HEK293 (cell line): ENCODE measurements around the gene MED10.
"Not testable (repeated sequence)": the region's sequence is repeated elsewhere in the genome, so short reads cannot be mapped to it uniquely, and the experiment has no call there.

ENCODE experiments used
- CTCF ChIA-PET: fragments of 350-600 bp; formaldehyde crosslinking; extraction: SDS; loops from one replicate; lab custom pipeline; 2021; ENCODE audit warnings: antibody characterized with exemption; lab: Yijun Ruan, JAX
- POLR2A ChIA-PET: fragments of 300-600 bp; formaldehyde crosslinking; extraction: SDS; loops from one replicate; lab custom pipeline; 2020; ENCODE audit warnings: antibody characterized with exemption, inconsistent platforms; lab: Yijun Ruan, JAX
- H3K27ac ChIP-seq: fragments of 200-500 bp; sonication (Bioruptor generic); 2 replicates; pipeline ENCODE4 v1.5.1; 2014; ENCODE audit warnings: low read depth, low read length, control low read depth, inconsistent platforms; ENCODE audit errors: extremely low read depth
- H3K36me3 ChIP-seq, 2 experiments: fragments of 200-500 bp in 1 of 2; sonication (Bioruptor generic) in 1 of 2; 1 replicate in 1 of 2; 2 replicates in 1 of 2; pipeline ENCODE4 v1.5.1; 2014 to 2017; ENCODE audit warnings: inconsistent platforms in 2 of 2, low read length in 2 of 2; ENCODE audit not compliant: control insufficient read depth in 2 of 2, insufficient read depth in 1 of 2
- H3K4me1 ChIP-seq: fragments of 200-500 bp; sonication (Bioruptor generic); 2 replicates; pipeline ENCODE4 v1.5.1; 2014; ENCODE audit warnings: mild to moderate bottlenecking, low read length, inconsistent platforms; ENCODE audit not compliant: control insufficient read depth, insufficient read depth
- H3K4me3 ChIP-seq: 2 replicates; pipeline ENCODE4 v1.5.1; 2011; ENCODE audit warnings: low read depth, mild to moderate bottlenecking, control low read depth, low read length, moderate library complexity
- H3K9me3 ChIP-seq: fragments of 200-500 bp; sonication (Bioruptor generic); 2 replicates; pipeline ENCODE4 v1.5.1; 2014; ENCODE audit warnings: low read depth, low read length, inconsistent platforms; ENCODE audit not compliant: control insufficient read depth, insufficient read depth
- HOXD13 ChIP-seq: sonication (generic); formaldehyde crosslinking; IDR thresholded peaks from 2 replicates; pipeline ENCODE4 v1.8.0; 2022; ENCODE audit warnings: missing genetic modification reagents, borderline replicate concordance
- KLF10 ChIP-seq: fragments of 450-650 bp; IDR thresholded peaks from 2 replicates; pipeline ENCODE4 v1.5.1; 2018; ENCODE audit warnings: missing biosample characterization, mild to moderate bottlenecking, missing genetic modification characterization
- KLF8 ChIP-seq: fragments of 450-650 bp; formaldehyde crosslinking; IDR thresholded peaks from 2 replicates; pipeline ENCODE4 v1.5.1; 2016; ENCODE audit warnings: missing biosample characterization, missing genetic modification characterization
- MYNN ChIP-seq: fragments of 450-650 bp; formaldehyde crosslinking; IDR thresholded peaks from 2 replicates; pipeline ENCODE4 v1.5.1; 2016; ENCODE audit warnings: missing biosample characterization, missing genetic modification characterization, borderline replicate concordance
- OSR2 ChIP-seq: fragments of 450-650 bp; formaldehyde crosslinking; IDR thresholded peaks from 2 replicates; pipeline ENCODE4 v1.5.1; 2016; ENCODE audit warnings: missing biosample characterization, missing genetic modification characterization
- OVOL3 ChIP-seq: fragments of 450-650 bp; formaldehyde crosslinking; IDR thresholded peaks from 2 replicates; pipeline ENCODE4 v1.5.1; 2016; ENCODE audit warnings: missing biosample characterization, missing genetic modification characterization
- SALL2 ChIP-seq: fragments of 450-650 bp; formaldehyde crosslinking; IDR thresholded peaks from 2 replicates; pipeline ENCODE4 v1.5.0; 2017; ENCODE audit warnings: missing biosample characterization, mild to moderate bottlenecking, missing genetic modification characterization, borderline replicate concordance
- SETDB1 ChIP-seq: IDR thresholded peaks from one replicate; pipeline ENCODE4 v1.6.1; 2017; ENCODE audit warnings: mild to moderate bottlenecking, low read length, moderate library complexity, mixed read lengths; ENCODE audit not compliant: insufficient read length
- YY1 ChIP-seq: fragments of 450-650 bp; formaldehyde crosslinking; IDR thresholded peaks from 2 replicates; pipeline ENCODE4 v1.5.1; 2018; ENCODE audit warnings: missing biosample characterization, missing genetic modification characterization
- ZBTB48 ChIP-seq: fragments of 450-650 bp; formaldehyde crosslinking; IDR thresholded peaks from 2 replicates; pipeline ENCODE4 v1.5.1; 2016; ENCODE audit warnings: missing biosample characterization, missing genetic modification characterization
- ZIC2 ChIP-seq: fragments of 450-650 bp; formaldehyde crosslinking; IDR thresholded peaks from 2 replicates; pipeline ENCODE4 v1.5.1; 2016; ENCODE audit warnings: missing biosample characterization, missing genetic modification characterization
- ZNF146 ChIP-seq: fragments of 450-650 bp; formaldehyde crosslinking; IDR thresholded peaks from 2 replicates; pipeline ENCODE4 v1.5.1; 2016; ENCODE audit warnings: missing biosample characterization, missing genetic modification characterization
- ZNF169 ChIP-seq: fragments of 450-650 bp; formaldehyde crosslinking; IDR thresholded peaks from 2 replicates; pipeline ENCODE4 v1.5.1; 2016; ENCODE audit warnings: missing biosample characterization, missing genetic modification characterization
- ZNF175 ChIP-seq: fragments of 450-650 bp; formaldehyde crosslinking; IDR thresholded peaks from 2 replicates; pipeline ENCODE4 v1.5.1; 2016; ENCODE audit warnings: missing biosample characterization, missing genetic modification characterization
- ZNF184 ChIP-seq: fragments of 450-650 bp; IDR thresholded peaks from 2 replicates; pipeline ENCODE4 v1.5.1; 2018; ENCODE audit warnings: missing biosample characterization, mild to moderate bottlenecking, missing genetic modification characterization
- ZNF514 ChIP-seq: fragments of 450-650 bp; formaldehyde crosslinking; IDR thresholded peaks from 2 replicates; pipeline ENCODE4 v1.5.1; 2016; ENCODE audit warnings: missing biosample characterization, missing genetic modification characterization
- ZNF548 ChIP-seq: fragments of 450-650 bp; formaldehyde crosslinking; IDR thresholded peaks from 2 replicates; pipeline ENCODE4 v1.5.1; 2016; ENCODE audit warnings: missing biosample characterization, missing genetic modification characterization
- ZNF549 ChIP-seq: fragments of 450-650 bp; IDR thresholded peaks from 2 replicates; pipeline ENCODE4 v1.5.1; 2018; ENCODE audit warnings: missing biosample characterization, missing genetic modification characterization, mild to moderate bottlenecking, inconsistent platforms, moderate library complexity
- ZNF621 ChIP-seq: fragments of 450-650 bp; formaldehyde crosslinking; IDR thresholded peaks from 2 replicates; pipeline ENCODE4 v1.5.1; 2017; ENCODE audit warnings: missing biosample characterization, missing genetic modification characterization
- ZNF670 ChIP-seq: fragments of 450-650 bp; formaldehyde crosslinking; IDR thresholded peaks from 2 replicates; pipeline ENCODE4 v1.5.1; 2016; ENCODE audit warnings: missing biosample characterization, missing genetic modification characterization, low read depth
- ZNF707 ChIP-seq: fragments of 450-650 bp; formaldehyde crosslinking; IDR thresholded peaks from 2 replicates; pipeline ENCODE4 v1.5.1; 2016; ENCODE audit warnings: missing biosample characterization, missing genetic modification characterization
- TF ChIP-seq, protein P1 (sequence below): fragments of 450-650 bp; formaldehyde crosslinking; IDR thresholded peaks from 2 replicates; pipeline ENCODE4 v1.5.1; 2017; ENCODE audit warnings: missing biosample characterization, missing genetic modification characterization

Gene MED10

DNA sequence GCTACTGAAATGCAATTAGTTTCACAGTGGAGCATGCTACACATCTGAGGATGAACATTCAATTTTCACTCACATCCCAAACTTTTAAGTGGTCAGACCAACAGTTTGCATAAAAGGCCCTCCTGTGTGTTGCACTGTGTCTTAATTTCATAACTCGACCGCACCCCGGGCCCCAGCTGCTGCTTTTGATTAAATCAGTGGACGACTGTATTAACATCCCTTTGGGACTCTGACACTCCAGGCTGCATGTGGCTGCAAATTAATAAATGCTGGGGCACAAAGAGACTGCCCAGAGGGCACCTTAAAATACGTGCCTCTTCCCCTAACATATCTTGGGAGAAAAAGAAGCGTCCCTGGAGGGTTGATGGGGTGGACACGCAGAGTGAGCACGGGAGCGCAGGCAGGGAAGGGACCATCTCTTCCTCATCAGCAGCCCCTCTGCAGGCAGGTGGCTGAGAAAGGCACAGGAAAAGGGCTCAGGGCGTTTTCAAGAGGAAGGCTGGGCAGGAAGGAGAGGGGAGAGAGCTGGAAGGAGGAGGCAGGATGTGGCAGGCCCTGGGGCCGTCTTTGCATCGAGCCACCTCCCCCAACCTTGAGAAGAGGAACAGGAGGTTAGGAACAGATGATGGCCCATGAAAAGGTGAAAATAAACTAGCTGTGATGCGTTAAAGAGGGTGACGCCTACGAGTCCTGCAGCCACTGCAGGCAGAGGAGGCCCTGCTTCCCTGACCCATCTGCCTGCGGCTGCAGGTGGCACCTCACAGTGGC is 18.6 kb downstream of the MED10 start:
- TF ChIP-seq HOXD13 (no peak), MYNN (tag by site-specific recombination) (no peak), SALL2 (tag by site-specific recombination) (no peak), OVOL3 (no peak), KLF8 (tag by site-specific recombination) (no peak), OSR2 (tag by site-specific recombination) (no peak), ZIC2 (tag by site-specific recombination) (no peak), KLF10 (tag by site-specific recombination) (no peak), YY1 (tag by site-specific recombination) (no peak), ZNF175 (tag by site-specific recombination) (no peak), ZNF670 (tag by site-specific recombination) (no peak), ZNF184 (tag by site-specific recombination) (no peak), ZBTB48 (tag by site-specific recombination) (no peak), ZNF169 (tag by site-specific recombination) (no peak), ZNF549 (no peak), ZNF548 (tag by site-specific recombination) (no peak)
- TF ChIP-seq, protein P1, sequence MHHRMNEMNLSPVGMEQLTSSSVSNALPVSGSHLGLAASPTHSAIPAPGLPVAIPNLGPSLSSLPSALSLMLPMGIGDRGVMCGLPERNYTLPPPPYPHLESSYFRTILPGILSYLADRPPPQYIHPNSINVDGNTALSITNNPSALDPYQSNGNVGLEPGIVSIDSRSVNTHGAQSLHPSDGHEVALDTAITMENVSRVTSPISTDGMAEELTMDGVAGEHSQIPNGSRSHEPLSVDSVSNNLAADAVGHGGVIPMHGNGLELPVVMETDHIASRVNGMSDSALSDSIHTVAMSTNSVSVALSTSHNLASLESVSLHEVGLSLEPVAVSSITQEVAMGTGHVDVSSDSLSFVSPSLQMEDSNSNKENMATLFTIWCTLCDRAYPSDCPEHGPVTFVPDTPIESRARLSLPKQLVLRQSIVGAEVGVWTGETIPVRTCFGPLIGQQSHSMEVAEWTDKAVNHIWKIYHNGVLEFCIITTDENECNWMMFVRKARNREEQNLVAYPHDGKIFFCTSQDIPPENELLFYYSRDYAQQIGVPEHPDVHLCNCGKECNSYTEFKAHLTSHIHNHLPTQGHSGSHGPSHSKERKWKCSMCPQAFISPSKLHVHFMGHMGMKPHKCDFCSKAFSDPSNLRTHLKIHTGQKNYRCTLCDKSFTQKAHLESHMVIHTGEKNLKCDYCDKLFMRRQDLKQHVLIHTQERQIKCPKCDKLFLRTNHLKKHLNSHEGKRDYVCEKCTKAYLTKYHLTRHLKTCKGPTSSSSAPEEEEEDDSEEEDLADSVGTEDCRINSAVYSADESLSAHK (tag by site-specific recombination), result no peak
- H3K4me1 ChIP-seq, result no peaks in the 10 kb centered on the region
- H3K4me3 ChIP-seq, result no peak overlapping the region
- H3K36me3 ChIP-seq, result peaks cover 0 to 4% of the 10 kb centered on the region in 2 experiments; a peak in 1 of 3 replicates
- H3K9me3 ChIP-seq, result no peaks in the 10 kb centered on the region
- no peak overlapping the region for H3K27ac ChIP-seq
- ChIA-PET CTCF (interaction anchor here (1.7 kb wide), 1 partner anchor 75 kb away, joined by 5 read pairs; no protein-coding TSS in a partner anchor), POLR2A (no interaction called here)

DNA sequence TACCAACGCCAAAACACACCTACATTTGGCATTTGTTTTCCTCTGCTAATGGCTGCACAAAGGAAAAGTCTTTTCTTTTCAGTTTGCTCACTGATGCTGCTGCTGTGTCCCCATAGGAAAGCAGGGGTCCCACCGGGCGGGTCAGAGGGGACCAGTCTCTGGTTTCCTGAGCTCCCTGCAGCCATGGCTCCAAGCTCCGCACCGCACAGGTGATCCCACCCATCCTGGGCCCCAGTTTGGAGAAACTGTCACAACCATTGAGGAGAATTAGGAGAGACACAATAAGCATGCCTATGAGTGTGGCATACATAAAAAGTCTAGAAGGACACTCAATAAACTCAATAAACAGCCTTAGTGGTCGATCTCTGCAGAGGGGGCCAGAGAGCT is 19.9 kb downstream of the MED10 start:
- TF ChIP-seq HOXD13, result no peak
- TF ChIP-seq ZNF707 (tag by site-specific recombination), result no peak
- TF ChIP-seq ZNF621, result no peak
- TF ChIP-seq SETDB1, result no peak
- TF ChIP-seq ZNF514 (tag by site-specific recombination), result no peak
- POLR2A ChIA-PET, result no interaction called here

DNA sequence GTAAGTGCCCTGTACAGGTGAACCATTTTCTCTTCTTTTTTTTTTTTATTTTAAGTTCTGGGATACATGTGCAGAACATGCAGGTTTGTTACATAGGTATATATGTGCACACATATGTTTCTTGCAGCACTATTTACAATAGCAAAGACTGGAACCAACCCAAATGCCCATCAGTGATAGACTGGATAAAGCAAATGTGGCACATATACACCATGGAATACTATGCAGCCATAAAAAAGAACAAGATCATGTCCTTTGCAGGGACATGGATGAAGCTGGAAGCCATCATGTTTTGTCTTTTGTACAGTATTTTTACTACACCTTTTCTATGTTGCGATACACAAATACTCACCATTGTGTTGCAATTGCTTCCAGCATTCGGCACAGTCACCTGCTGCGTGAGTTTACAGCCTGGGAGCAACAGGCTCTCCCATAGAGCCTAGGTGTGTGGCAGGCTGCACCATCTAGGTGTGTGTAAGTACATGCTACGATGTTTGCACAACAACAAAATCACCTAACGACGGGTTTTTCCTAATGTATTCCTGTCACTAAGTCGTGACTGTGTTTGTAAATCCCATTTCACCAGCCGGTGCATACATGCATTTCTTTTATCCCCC is 20.4 kb downstream of the MED10 start:
- CTCF ChIA-PET, result interaction anchor here (0.7 kb wide), 1 partner anchor 20 kb away, joined by 3 read pairs; no protein-coding TSS in a partner anchor
- H3K36me3 ChIP-seq, H3K9me3 ChIP-seq: not testable (repeated sequence)
- TF ChIP-seq ZNF146 (tag by site-specific recombination), result peak; percentile 98
- TF ChIP-seq, all 188 proteins: peak for 1; not testable (repeated sequence) for 187
- H3K4me1 ChIP-seq, H3K27ac ChIP-seq, POLR2A ChIA-PET, H3K4me3 ChIP-seq: not testable (repeated sequence)

More for the DNA sequence above, 19.9 kb downstream of the MED10 start:
- Histone ChIP-seq H3K4me3 (no peak overlapping the region), H3K27ac (no peak overlapping the region), H3K4me1 (no peaks in the 10 kb centered on the region), H3K36me3 (peaks cover 0 to 4% of the 10 kb centered on the region in 2 experiments; a peak in 1 of 3 replicates), H3K9me3 (no peaks in the 10 kb centered on the region)
- CTCF ChIA-PET, result no interaction called here
